NOMO-1 treated with DMSO at 0.1 percent for 48 hours (cell line): Measurements from ENCODE around the gene MRPL24.

Experiments
- DNase-seq: peaks from one replicate; lab custom pipeline; 2025; ENCODE audit not compliant: unreplicated experiment; lab: John Stamatoyannopoulos, UW

MRPL24 gene

GRCh38 chr1:156711011-156711817, 29.7 kb downstream of the MRPL24 start:
- no peak for DNase-seq

DNA sequence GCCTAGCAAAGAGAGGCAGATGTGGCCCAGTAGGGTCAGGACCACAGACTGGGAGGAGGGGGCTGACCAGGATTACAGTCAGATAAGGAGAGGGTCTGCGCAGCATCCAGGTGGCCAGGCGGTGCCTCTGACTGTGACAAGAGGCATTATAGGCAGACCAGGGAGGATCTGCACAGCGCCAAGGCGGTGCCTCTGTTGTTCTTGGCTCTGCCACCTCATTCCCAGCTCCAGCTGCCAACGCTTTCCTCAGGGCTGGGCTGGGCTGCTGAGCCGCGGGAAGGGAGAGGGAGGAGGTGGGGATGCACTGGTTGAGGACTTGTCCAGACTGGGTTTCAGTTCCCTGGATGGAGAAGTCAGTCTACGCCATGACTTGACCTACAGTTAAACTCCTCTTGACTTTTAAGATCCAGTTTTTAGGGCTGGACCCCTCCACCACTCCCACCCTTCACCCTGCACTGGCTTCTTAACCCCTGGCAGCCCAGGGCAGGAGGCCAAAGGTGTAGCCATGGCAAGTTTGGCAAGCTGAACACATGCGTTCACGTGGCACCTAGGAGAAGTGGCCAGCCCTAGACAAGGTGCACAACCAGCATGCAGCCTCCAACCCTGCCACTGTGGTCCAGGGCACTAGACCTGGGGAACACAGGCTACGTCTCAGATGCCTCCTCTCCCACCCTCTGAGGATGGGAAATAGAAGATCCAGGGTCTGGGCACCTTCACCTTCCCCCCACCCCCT, 31.0 kb downstream of the MRPL24 start:
- no peak for DNase-seq

GRCh38 chr1:156709031-156709430, 31.9 kb downstream of the MRPL24 start:
- DNase-seq, result no peak

DNA sequence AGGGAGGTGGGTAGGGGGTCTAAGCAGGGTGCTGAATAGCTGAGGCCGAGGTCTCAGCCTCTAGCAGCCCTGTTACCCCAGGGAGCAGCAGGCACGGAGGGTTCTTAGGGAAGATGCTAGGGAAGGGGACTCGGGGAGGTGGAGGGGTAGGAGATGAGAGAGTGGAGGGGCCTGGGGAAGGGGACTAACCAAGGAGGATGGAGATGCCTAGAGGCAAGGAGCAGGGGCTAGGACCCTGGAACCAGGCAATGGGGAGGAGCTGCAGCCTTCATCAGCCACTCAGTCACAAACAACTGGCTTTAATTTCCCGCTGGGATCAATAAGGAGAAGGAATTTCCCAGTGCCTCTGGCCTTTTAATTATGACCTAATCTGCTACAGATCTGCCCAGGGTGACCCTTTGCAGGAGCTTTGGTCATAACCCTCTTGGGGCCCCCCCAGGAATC, 32.6 kb downstream of the MRPL24 start:
- no peak for DNase-seq

DNA sequence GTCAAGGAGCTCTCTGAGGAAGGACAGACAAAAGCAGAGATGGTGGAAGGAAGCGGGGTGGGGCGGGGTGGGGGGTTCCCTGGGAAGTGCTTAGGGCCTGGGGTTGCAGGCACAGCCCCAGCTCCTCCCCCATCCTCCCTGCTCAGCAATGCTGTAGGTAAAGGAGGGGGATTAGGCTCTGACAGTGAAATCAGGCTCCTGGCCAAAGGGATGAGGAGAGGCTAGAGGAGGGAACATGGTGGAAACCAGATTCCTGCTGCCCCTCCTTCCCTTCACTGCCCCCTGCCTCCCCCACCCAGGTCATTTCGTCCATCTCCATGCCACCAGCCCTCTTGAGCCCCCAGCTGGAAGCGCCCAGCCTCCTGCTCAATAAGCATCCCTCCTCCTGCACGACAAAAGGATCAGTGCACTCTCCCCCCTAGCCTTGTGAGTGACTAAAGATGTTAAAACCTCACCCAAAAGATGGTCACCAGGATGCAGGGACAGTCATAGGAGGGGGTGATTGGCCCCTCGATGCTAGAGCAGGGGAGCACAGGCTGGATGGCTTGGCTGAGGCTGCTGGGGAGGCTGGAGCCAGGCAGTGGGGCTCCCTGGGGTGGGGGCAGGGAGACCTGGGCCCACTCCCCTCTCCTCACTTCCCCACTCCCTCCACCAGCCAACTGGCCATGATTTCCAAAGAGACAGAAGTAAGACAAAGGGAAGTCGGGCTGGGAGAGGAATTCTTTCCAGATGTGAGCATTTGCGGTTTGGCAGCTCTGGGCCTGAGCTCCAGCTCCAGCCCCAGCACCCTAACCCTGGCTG, 33.3 kb downstream of the MRPL24 start:
- no peak for DNase-seq

- no peak for DNase-seq
Measured at GRCh38 chr1:156706657-156707416, 34.1 kb downstream of the MRPL24 start.

- no peak for DNase-seq
Measured at GRCh38 chr1:156705918-156706656, 34.8 kb downstream of the MRPL24 start.

DNA sequence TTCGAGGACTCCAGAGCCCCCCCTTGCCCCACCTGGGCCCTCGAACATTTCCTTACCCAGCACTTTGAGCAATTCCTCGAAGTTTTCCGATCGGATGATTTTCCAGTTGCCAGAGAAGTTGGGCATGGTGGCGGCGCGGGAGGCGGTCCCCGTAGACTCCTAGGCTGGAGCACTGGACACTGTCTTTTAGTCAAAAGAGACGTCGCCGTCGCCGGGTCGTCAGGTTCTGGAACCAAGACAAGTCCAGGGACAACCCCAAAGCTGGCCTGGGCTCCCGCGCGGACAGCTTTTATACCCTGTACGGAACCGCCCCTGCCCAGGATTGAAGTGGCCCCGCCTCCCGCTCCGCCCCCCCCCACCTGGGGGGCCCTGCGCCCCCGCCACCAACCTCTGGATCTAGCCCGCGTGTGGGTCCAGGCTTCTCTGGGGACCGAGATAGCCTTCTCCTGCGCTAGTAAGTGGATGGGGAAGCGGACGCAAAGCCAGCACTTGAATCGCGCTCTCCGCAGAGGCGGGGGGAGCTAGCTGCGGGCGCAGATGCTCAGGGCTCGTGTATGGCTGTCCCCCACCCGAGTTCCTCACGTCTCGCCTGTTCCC, 35.5 kb downstream of the MRPL24 start, which contains the start of gene CRABP2:
Gene CRABP2, minus strand, starts transcription at position 263 of the 597 bp plus-strand sequence. Its CDS starts 137 bp downstream, at position 126.
- peak; percentile 29 for DNase-seq

GRCh38 chr1:156704930-156705320, 36.0 kb downstream of the MRPL24 start:
- DNase-seq, result no peak

DNA sequence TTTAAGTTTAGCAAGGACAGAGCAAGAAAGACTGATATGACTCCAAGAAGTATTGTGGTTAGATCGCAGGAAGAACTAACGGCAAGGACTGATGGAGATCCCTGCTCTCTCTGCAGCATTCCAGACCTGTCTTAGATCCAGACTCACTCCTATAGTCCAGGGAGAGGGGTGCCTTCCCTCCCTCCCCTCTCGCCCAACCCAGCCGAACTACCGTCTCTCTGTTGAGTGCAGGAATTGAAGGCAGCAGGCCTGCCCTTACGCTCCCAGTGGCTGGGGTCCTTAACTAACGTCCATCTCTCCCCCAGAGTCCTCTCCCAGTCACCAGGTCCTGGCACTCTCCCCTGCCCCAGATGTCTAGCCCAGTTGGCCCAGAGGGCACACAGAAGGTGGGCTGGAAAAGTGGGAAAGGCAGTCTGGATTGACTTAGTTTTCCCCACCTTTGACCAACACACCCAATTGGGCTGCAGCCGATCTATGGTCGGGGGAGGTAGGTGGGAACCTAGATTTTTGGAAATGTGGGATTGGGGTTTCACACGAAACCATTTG, 36.6 kb downstream of the MRPL24 start:
- no peak for DNase-seq

- no peak for DNase-seq
Measured at GRCh38 chr1:156703741-156704140, 37.1 kb downstream of the MRPL24 start.

GRCh38 chr1:156703336-156703735, 37.6 kb downstream of the MRPL24 start:
- DNase-seq, result no peak

GRCh38 chr1:156700736-156701531, 40.0 kb downstream of the MRPL24 start:
- DNase-seq, result no peak

GRCh38 chr1:156698995-156699394, 41.9 kb downstream of the MRPL24 start:
- no peak for DNase-seq

DNA sequence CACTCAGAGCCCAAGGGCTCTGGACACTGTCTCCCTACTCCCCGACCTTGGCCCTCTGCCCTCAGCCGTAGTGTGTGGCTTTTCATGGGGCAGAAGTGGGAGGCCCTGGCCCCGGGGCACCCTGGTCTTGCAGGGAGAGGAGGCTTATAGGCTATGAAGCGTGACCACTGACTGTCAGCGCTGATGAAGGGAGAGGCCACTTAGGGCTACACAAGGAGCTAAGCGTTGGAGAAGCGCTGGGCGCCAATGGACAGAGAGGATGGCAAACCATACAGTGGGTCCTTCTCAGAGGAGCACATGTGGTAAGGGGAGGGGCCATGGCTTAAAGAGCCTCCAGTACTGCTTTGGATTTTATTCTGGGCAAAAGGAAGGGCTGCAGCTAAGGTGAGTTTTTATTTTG, 43.4 kb downstream of the MRPL24 start:
- no peak for DNase-seq

DNA sequence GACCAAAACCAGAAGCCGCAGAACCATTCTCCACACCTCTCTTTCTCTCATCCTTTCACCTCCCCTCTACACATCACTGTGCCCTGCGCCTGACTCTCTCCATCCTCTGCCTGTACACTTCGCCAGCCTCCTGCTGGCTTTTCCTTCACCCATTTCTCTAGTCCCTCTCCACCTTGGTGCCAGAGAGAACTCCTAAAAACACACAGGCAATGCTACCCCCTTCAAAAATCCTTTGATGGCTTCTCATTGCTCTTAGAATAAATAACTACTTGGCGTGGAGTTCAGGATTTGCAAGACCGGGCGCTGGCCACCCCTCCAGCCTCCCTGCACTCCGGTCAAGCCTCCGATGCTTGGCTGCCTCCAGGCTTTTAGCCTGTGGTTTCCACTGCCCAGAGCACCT, 44.1 kb downstream of the MRPL24 start:
- DNase-seq, result no peak

DNA sequence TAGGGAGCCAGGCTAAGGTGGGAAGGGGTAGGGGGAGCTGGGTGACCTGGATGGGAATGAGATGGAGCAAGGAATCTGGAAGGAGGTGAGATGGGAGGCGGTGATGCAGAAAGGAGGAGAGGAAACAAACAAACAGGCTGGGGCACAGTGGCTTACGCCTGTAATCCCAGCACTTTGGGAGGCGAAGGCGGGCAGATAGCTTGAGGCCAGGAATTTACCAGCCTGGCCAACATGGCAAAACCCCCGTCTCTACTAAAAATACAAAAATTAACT, 46.3 kb downstream of the MRPL24 start:
- no peak for DNase-seq

DNA sequence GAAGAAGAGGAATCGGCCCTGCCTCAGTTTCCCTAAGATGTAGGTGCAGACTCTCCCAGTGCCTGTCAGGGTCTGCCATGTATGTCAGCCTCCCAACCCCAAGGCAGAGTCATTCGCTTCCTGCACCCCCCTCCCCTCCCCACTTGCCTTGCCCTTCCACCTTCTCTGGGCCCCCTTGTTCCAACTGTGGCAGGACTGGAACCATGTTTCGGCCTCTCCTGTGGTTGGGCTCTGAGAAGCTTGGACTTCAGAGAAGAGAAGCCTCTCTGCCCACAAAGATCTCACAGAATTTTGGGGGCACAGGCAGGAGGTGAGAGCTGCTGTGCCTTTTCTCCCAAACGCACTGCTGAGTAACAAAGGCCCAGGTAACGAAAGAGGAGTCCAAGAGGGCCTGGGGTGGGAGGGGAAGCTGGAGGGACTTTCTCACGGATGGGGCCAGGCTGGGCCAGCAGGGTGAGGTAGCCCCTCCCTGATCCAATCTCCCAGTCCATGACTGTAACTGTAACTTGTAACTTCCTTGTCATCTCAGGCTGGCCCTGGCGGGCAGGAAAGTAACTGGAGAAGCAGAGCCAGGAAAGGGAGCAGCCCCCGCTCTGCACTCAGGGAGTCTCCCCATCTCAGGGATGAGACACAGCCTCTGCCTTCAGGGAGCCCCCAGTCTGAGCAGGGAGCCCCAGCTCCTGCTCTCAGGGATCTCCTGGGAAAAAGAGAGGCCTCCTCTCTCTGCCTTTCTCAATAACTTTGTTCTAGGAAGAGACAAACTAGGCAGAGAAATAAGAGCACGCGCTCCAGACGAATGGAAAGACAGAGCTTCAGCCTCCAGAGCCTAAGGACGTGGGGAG, 46.8 kb downstream of the MRPL24 start:
- DNase-seq, result no peak
